GM21367 (cell line): Measurements from ENCODE around the gene IMMT.
A peak's percentile ranks its signal among the peaks of the same experiment; 100 is the strongest.
"Not testable (repeated sequence)": the region's sequence is repeated elsewhere in the genome, so short reads cannot be mapped to it uniquely, and the experiment has no call there.

Source experiments
- ATAC-seq: cut with Tn5 transposase; IDR thresholded peaks from one replicate; pipeline ENCODE4 v1.9.1; 2021; ENCODE audit not compliant: unreplicated experiment

Gene IMMT

DNA sequence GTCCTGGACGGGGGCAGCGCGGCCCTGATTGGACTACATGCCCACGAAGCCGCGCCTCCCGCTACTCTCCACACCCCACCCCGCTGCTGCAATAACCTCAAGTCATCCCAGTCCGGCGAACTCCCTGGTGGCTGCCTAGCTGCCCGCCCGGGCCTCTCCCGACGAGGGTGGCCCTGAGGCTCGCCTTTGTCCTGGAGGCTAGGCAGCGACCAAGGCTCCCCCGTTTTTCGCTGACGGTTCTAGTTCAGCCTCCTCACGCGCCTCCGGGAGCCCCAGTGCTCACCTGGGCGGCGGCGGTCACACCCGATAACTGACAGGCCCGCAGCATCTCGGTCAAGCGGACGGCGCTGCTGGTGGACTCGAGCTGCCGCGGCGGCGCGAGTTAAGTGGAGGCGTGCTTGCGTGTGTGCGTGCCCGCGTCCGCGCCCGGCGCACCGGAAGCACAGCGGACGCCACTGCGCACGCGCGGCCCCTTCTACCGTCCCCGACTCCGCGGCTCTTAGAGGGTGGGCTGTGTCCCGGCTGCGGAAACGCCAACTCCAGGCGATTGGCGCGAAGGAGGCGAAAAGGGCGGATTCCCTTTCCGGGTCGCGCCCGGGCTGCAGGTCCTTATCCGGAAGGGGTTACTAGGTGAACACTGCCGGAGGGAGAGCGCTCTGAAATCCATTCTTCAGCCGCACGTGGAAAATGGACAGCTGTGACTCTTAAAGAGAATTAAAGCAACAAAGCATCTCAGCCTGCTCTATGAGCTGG lies at the start of gene IMMT:
Gene IMMT, minus strand, starts transcription at position 408 of the 753 bp plus-strand sequence. Its CDS starts 80 bp downstream, at position 328.
- peak; percentile 82 for ATAC-seq

DNA sequence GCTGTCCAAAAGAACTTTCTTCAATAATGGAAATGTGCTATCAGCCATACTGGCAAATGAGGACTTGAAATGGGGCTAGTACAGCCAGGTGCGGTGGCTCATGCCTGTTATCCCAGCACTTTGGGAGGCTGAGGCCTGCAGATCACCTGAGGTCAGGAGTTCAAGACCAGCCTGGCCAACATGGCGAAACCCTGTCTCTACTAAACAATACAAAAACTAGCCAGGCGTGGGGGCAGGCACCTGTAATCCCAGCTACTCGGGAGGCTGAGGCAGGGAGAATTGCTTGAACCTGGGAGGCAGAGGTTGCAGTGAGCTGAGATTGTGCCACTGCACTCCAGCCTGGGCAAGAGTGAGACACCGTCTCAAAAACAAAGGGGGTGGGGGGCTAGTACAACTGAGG lies 49.5 kb upstream of the IMMT start:
- not testable (repeated sequence) for ATAC-seq

DNA sequence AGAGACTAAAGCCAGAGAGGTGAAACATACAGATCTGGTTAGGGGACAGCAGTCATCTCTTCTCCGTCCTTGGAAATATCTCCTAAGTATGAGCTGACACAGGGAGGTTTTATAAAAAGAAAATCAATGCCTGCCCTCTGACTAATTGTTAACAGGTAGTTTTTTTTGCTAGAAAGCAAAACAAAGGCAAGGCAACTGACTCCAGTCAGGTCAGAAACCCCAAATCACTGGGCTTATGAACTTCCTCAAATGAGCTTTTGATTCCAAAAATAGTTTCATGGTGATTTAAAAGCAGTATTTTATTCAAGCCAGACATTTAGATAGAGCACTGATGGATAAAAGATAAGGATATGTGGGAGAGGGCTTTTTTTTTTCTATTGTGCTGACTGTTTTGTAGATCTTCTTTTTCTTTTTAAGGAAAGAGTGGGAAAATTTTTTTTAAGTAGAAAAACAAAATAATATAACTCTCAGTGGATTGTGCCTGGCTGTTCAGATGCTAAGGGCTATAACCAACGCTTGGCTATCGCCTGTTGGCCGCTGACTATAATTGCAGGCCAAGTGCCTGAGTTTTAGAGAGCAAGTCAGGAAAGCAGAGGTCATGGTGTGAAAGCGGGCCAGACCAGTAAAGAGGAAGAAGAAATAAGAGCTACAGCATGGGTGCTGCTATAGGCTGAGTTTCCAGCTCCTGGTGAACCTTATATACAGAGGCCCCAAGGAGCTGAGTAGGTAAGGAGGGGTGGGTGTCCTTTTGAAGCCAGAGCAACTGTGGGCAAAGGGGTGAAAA lies 48.9 kb upstream of the IMMT start:
- no peak for ATAC-seq

DNA sequence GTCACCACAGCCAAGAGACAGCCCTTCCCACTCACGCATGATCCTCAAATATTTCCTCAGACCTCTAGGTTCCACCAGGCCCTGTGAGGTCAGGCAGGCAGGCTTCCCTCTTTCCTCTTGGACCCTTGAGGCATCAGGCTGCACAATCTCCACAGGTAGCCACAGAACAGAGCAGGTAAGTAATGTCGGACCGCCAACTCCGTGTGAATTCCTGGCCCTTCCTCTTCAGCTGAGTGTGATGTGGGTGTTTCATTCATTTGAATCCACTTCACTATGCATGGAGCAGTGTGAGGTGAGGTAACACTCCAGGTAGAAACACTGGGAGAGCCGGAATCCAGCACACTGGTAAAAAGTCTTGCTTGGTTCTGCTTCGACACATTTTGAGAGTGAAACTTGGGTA lies 48.0 kb upstream of the IMMT start:
- no peak for ATAC-seq

DNA sequence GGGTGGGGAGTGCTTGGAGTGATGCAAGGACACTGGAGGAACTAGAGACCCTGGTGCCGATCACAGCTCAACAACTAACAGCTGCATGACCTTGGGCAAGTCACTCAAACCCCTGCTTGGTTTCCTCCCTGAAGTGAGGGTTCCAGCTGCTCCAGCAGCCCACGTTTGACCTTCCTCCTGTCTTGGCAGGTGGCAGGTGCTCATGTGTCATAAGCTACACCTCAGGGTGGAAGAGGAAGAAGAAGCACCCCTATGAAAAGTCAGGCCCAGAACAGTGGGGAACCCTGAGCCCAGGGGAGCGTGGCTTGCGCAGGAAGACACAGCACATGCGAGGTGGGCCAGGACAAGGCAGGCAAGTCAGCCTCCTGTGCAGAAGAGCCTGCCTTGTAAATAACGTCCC lies 46.3 kb upstream of the IMMT start:
- ATAC-seq, result no peak

DNA sequence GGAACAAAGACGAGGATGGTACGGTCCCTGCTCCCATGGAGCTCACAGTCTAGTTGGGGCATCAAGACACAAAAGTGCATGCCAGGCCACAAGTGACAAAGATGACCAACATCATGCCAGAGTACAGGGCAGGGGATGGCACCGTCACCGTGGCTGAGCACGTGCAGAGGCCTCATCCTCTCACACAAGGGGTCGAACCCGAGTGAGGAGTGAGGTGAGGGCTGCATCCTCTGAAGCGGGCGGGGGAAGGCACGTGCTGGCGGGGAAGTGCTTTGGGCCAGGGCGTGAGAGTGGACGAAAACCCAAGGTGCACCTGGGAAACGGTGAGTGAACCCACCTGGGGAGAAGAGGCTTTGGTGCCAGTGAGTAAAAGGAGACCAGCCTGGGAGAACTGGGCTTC lies 45.0 kb upstream of the IMMT start:
- ATAC-seq, result no peak

DNA sequence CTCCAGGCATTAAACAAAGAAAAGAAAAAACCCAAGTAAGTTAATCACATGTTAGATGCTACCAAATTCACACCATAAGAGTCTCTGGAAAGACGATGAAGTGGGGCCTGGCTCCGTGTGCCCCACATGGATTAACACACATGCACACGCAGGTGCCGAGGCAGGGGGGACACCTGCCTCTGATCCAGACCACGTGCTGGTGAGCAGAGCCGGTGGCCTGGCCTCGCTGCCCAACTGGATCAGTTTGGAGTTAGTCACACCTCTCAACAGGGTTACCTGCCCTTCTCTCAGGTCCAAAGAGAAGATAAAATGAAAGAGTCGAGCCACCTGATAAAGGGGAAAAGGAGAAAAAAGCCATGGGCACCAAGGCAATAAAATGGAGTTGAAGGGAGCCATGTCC lies 44.5 kb upstream of the IMMT start:
- ATAC-seq, result no peak

DNA sequence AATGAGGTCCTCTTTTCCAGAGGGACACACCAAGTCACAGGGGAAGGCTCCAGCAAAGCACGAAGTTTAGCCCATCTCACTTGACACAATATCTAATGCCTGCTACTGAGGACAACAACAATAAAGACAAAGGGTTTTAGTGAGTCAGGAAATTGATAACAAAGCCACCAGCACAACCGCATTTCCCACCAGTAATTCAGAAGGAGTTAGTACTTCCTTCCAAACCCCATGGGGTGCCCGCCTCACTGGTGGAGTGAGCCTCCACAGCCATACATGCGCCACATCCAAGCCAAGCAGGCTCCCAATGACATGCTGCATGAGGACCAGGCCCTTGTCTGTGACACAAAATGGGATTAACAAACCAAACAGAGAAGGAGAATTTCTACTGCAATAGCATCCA lies 44.1 kb upstream of the IMMT start:
- no peak for ATAC-seq

DNA sequence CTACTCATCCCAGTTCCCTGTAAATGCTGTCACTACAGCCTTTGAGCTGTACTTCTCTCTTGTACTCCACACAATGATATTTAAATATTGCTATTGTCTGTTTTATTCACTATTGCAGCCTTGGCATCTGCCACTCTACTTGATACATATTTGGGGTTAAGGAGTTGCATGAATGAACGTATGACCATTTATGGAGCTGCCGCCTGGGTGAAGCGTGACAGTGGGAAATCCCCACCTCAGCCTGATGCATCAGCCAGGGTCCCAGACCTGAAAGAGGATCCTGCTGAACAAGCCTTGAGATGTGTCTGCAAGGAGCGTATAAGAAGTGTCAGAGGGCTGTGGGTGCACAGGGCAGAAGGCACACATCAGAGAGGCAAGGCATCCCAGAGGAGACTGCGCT lies 43.1 kb upstream of the IMMT start:
- peak; percentile 87 for ATAC-seq

DNA sequence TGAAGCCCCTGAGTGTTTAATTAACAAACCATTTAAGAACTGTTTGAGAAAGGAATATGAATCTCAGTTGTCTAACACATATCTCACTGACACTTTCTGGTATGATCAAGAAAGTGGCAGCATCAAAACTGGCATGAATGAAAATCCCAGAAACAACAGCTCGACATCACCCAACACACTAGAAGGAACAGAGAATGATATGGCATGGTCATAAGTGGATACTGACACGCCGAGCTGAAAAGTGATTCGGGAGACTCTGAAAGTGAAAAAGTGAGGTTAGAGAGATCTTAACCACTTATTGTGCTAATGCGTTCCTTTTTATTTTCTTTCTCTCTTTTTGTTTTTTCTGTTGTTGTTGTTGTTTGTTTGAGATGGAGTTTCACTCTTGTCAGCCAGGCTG lies 41.9 kb upstream of the IMMT start:
- ATAC-seq, result no peak

DNA sequence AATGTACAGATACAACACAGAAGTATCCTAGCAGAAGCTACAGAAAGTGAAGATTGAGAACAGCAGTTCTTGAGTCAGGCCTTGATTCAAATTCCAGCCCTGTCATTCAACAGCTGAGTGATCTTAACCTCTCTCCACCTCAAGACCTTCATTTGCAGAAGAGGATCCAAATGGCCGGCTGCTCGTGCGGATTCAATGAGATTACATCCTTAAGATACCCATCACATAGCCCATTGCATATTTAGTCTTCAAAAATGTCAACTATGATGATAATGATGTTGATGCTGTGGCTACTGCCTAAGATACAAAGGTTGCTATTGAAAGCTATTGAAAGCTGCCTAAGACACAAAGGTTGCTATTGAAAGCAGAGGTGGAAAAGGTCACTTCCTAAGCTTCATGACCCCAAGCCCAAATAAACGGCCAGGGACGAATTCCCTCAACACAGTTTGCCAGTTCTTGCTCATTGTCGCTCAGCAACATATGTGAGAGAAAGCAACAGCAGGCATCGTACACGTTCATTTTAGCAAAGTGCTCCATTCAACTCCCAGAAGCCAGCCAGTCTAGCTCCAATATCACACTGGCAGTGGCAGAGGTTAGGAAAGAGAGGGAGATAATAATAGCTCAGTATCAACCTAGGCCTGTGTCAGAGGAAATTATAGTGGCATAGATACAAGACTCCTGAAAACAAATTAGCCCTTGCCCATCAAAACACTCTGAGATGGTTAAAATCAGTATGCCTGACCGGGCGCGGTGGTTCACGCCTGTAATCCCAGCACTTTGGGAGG lies 40.1 kb upstream of the IMMT start:
- ATAC-seq, result no peak

DNA sequence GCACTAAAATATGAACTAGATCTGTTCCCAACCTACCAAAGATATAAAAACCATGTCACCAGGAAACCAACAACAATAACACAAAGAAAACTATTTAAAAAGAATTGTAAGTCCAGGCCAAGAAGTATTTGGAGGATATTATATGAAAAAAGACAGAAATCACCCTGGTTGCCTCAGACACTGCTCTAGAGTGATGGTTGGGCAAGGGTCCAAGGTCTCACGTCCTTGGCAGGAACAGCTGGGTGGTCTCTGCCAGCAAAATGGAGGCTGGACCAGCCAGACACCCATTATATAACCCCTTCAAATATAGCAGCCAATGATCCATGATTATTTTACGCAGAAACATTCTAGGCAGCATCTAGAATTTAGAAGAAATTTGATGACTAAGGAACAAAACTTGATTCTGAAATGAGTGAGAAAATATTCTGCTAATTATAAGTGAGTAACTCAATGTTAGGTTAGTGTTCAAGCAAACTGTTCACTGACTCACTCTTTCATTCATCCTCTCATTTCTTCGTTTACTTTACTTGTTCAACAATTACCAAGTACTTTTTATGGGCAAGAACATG lies 39.4 kb upstream of the IMMT start:
- no peak for ATAC-seq

DNA sequence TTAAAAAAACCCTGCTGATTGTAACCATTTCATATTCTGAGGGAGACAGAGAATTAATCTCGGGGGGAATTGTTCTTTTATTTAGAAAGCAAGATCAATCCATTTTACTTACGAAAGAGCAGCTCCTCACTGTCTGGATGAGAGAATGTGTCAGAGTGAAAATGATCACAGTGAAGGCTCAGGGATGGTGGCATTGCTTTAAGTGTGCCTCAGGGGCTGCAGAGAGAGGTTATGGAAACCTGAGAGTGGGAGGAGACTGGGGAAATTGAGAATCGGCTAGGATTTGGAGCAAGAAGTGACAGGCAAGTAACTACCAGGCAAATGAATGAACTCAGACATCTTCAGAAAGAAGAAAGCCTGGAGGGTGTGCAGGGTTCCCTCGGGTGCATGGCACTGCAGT lies 38.2 kb upstream of the IMMT start:
- ATAC-seq, result no peak

DNA sequence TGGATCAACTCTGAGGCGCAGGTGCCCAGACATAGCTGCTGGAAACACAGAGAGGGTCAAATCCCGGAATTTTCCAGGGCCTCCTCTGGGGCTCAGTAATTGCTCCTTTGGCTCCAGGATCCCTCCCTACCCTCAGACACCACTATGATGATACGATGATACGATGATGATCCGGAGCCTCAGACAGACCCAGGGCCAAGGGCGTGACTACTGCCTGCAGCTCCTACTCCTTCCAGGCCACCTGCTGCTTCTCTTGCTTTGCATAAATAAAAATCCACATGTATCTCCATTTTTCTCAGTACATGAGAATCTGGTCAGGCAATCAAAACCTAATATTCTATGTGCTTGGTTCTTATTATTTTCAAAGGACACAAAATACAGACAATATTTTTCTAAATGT lies 37.6 kb upstream of the IMMT start:
- ATAC-seq, result no peak

DNA sequence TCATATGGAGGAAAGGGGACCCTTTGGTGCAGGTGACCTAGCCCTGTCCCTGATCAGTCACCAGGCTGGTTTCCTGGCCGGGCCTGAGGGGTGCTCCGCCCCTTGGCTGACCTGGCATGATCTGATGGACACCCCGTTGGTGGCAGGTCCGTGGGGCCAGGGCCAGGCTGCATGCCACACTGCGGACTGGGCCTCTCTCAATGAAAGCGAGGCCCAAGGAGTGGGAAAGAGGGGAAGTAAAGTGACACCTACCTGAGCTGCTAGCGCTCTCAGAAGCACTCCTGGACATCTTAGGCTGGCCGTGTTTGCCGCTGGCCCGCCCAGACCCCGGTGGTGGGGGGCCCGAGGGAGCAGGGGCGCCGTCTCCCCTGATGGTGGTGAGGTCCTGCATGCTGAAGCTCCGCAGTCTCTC lies 37.1 kb upstream of the IMMT start:
- ATAC-seq, result no peak

DNA sequence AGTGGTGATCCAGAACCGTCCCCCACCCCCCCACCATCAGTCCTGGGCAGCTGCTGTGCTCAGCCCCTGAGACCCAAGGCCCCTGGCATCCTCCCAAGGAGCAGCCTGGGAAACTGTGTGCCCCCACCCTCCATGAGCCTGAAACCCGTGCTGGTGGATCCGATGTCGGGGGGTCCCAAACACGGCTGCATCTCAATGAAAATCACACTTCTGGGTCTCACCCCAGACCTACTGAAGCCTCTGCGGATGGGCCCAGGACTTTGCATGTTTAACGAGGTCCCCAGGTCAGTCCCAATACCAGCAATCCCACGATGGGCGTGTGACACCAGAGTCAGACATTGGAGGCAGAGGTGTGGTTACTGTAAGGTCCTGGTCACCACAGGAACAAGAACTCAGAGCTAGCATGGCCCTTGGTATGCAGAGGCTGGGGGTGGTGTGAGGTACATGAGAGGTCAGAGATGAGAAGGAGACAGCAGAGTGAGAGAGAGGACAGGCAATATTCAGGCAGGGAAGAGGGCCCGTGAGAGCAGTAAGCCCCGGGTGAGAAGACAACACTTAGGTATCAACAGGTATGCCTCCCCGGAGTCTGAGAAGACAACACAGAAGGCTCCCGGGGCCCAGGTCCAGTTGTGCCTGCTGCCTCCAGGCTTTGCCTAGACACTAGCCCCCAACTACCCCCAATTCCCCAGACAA lies 36.6 kb upstream of the IMMT start:
- ATAC-seq, result no peak

DNA sequence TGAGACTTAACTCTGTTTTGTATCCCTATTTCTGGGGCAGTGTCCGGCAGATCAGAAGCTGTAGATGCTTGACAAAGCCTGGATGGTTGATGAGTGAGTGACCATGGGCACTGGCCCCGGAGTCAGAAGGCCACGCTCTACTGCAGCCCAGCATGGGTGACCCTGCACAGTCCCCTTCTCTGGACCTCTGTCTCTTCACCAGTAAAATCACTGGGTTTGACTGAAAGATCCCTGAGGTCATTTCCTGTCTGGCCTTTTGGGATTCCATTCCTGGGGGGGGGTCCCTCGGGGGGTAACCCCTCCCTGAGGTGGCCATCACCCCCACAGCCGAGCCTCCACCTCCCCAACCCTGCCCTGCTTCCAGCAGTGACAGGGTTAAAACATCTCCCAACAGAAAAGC lies 35.7 kb upstream of the IMMT start:
- ATAC-seq, result no peak

DNA sequence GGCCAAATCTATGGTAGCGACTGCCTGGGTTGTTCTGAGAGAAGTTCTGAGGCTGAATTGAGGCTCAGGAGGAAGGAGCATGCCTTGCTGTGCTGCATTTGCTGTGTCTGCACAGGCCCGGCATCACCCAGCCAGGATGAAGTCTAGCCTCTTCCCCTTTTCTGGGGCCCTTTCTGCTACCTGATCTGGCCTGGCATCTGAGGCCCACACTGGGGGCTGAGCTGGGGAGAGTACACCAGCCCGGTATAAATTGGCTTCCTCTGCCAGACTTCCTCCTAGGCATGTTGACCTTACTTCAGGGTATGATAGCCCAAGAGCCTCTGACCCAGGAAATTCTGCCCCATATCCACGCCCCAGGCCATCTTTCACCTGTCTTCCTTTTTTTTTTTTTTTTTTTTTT lies 34.0 kb upstream of the IMMT start:
- no peak for ATAC-seq

DNA sequence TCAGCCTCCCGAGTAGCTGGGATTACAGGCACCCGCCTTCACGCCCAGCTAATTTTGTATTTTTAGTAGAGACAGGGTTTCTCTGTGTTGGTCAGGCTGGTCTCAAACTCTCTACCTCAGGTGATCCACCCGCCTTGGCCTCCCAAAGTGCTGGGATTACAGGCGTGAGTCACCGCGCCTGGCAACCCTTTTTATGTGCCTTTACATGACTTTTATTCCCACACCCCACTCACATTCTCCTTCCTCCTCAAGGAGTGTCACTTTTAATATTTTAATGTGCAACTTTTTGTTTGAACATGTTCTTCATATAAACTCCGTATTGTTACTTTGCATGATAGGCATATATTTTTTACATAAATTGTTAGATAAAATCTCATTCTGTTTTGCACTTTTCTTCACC lies 33.3 kb upstream of the IMMT start:
- not testable (repeated sequence) for ATAC-seq

DNA sequence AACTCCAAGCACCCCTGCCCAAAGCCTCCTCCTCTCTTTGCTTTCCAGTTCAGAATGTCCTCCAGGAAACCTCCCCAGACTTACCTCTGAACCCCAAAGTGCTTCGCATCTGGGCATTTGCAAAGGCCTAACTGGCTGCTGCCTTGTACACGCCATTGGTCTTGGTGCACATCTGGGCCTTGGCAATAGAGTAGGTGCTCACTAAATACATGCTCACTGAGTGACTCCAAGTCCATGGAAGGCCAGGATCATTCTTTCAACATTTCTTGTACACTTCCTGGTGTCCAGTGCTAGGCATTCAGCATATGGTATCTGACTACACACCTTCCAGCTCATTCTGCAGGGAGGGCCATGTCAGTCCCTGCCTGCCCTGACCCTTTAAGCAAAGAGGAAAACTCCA lies 32.4 kb upstream of the IMMT start:
- ATAC-seq, result no peak
